Tibial nerve (tissue), 3 donors: ENCODE data around the gene FGF14.

Experiments used
- CTCF ChIP-seq, 5 experiments: fragments of 200-600 bp in 3 of 5; fragments of 450-650 bp in 2 of 5; sonication (generic) in 3 of 5; IDR thresholded peaks; one replicate each; pipeline ENCODE4 v1.5.1; 2016 to 2019; ENCODE audit warnings: antibody characterized with exemption in 5 of 5, mild to moderate bottlenecking in 3 of 5, moderate library complexity in 2 of 5
- POLR2A ChIP-seq, 2 donors: fragments of 450-650 bp; IDR thresholded peaks; one replicate each; pipeline ENCODE4 v1.6.1; 2017; ENCODE audit warnings: antibody characterized with exemption in 2 of 2, mild to moderate bottlenecking in 2 of 2, moderate library complexity in 2 of 2

- no peak for TF ChIP-seq POLR2A (IDR thresholded peaks at IDR 0.05)
- TF ChIP-seq CTCF (IDR thresholded peaks at IDR 0.05) = no peak
Observed at GRCh38 chr13:102170305-102170704, 231.5 kb downstream of the FGF14 start.
